HG03571 (cell line): ENCODE measurements around the gene STRAP.
"Not testable (repeated sequence)": the region's sequence is repeated elsewhere in the genome, so short reads cannot be mapped to it uniquely, and the experiment has no call there.

Experiments
- ATAC-seq: cut with Tn5 transposase; IDR thresholded peaks from one replicate; pipeline ENCODE4 v1.9.1; 2021; ENCODE audit not compliant: unreplicated experiment

Gene STRAP

DNA sequence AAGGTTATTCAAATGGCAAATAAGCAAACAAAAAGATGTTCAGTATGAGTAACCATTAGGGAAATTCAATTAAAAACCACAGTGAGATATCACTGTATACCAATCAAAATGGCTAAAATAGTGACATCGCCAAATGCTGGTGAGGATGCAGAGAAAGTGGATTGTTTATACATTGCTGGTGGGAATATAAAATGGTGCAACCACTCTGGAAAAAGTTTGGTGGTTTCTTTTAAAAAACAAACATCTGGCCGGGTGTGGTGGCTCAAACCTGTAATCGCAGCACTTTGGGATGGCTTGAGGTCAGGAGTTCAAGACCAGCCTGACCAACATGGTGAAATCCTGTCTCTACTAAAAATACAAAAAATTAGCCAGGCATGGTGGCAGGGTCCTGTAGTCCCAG lies 14.0 kb upstream of the STRAP start:
- ATAC-seq: no peak

- ATAC-seq: no peak
These were observed 8.6 kb upstream of the STRAP start for GRCh38 chr12:15873556-15873955.

DNA sequence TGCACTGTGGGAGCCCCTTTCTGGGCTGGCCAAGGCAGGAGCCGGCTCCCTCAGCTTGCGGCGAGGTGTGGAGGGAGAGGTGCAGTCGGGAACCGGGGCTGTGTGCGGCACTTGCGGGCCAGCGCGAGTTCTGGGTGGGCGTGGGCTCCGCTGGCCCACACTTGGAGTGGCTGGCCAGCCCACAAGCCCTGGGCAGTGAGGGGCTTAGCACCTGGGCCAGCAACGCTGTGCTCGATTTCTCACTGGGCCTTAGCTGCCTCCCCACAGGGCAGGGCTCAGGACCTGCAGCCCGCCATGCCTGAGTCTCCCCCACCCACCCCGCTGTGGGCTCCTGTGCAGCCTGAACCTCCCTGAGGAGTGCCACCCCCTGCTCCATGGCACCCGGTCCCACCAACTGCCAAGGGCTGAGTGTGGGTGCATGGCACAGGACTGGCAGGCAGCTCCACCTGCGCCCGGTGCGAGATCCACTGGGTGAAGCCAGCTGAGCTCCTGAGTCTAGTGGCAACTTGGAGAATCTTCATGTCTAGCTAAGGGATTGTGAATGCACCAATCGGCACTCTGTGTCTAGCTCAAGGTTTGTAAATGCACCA lies 7.5 kb upstream of the STRAP start:
- ATAC-seq: not testable (repeated sequence)

GRCh38 chr12:15875863-15876262 lies 6.3 kb upstream of the STRAP start:
- no peak for ATAC-seq

DNA sequence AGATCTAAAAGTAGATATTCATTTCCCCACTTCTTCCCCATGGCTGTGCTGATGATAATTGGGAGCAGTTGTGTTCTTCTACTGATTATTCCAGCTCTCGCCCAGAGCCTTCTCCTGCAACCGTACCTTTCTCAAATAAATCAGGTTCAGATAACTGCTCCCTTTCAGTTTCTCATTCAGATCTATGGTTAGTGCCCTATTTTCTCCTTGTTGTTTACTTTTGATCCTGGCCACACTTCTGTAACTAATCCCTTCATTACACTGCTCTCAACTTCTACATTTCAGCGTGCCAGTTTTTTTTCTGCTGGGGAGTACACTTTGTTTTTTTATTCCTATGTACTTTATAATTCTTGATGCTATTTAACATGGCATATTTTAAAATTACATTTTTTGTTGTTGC lies 2.8 kb upstream of the STRAP start:
- ATAC-seq: no peak

- no peak for ATAC-seq
These were observed 1.5 kb upstream of the STRAP start for GRCh38 chr12:15880721-15881120.

GRCh38 chr12:15883536-15883935 lies 1.3 kb downstream of the STRAP start:
- ATAC-seq: no peak

- ATAC-seq: no peak
These were observed 4.3 kb downstream of the STRAP start for GRCh38 chr12:15886372-15887042.

DNA sequence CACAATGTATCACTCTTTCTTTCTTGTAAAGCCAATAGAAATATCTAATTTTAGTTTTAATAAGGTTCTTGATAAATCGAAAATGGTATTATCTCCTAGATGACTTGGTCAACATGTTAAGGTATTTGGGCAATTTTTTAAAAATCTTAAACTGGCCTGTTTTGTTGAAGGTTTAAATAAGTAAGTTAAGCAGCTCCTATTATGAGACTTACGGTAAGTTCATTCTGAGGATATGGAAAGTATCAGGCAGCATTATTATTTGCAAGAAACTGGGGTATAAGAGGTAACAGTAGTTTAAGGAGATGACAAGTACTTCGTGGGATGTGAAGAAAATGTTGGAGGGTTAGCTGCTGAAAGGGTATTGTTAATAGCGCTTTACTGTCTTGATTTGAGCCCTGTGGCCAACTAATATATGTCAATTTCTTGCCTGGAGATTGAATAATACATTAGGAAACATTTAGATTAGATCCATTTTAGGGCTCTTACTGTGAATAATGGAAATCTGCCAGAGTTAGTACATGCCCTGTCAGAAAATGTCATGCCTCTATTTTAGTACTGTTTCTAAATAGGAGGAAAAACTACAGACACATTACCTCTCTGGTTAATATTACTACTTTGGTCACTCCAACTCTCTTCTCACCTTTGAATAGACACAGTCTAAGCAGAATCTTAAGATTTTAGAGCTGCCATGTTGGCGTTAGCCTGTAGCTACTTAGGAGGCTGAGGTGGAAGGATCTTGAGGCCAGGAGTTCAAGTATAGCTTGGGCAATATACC lies 5.0 kb downstream of the STRAP start:
- ATAC-seq: no peak

DNA sequence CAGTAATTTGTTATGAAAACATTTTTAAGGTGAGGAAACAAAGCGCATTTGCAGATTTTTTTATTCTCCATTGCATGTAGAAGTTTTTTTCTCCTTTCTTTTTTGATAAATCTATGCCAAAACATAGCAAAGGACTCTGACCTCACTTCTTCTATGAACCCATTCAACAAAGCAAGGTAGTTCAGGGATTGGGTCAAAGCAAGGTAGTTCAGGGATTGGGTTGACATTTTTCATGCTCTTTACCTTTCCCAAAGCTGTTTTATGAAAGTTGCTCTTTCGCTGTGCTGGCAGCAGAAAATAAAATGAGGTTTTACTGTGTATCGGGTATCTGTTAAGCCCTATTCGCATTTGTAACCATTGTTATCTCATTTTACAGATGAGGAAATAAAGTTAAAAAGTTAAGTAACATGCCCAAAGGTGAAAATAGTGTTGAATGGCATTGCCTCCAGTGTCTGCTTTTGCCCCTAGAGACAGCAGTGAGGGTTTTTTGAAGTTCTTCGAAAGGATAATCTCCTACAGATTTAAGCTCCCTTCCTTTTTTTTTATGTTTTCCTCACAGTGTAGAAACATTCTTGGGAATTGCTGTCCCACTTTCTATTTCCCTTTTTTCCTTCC lies 10.6 kb downstream of the STRAP start:
- no peak for ATAC-seq

DNA sequence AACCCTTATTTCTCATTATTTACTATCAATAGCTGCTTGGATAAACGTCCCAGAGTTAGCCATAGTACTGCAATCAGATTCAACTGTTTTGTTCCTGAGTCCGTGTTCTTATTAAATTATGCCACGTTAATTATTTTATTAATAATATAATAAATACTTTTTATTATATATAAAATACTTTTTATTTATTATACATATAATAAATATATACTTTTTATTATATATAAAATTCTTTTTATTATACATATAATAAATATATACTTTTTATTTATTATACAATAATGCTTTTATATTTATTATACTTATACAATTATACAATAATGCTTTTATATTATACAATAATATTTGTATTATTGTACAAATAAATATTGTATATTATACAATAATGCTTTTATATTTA lies 11.1 kb downstream of the STRAP start:
- ATAC-seq: no peak

GRCh38 chr12:15896867-15897266 lies 14.7 kb downstream of the STRAP start:
- no peak for ATAC-seq

- ATAC-seq: no peak
These were observed 15.2 kb downstream of the STRAP start for GRCh38 chr12:15897433-15897832.

DNA sequence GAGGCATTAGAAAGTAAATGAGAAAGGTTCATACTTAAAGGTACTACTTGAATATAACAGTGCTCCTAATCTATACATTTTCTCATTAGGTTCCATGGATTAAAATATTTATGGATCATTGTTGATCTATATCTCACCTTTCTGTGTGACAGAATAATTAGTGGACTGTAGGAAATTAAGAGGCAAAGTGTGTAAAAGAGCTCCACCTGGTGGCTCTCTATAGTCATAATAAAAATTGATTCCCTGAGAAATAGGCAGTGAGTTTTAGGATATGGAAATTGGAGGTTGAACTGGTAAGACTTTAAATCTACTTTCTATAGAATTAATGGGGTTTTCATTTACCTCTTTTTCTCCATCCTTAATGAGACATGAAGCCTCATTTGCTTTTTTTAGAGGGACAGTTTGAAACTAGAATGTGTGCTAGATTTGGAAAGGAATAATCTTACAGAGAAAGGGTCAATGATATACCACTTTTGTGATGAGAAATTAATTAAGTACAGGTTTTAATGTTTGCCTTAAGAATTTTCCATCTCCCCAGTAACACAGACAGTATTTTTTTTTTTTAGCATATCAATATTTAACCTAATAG lies 17.2 kb downstream of the STRAP start:
- no peak for ATAC-seq

- no peak for ATAC-seq
These were observed 22.3 kb downstream of the STRAP start for GRCh38 chr12:15904378-15904920.

DNA sequence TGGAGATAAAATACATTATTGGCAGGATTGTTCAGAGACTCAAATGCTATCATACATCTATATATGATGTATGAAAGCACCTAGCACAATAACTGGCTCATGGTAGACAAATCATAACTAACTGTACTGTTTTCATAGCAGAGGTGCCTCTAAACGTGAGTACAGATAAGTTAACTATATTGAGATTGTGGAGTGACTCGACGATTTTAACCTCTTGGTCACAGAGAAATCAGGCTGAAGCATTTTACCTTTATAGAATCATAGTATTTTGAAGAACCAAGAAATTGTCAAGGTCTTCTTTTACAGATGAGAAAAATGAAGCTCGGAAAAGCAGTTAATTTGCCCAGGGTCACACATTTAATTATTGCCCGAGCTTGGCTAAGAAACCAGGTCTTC lies 28.3 kb downstream of the STRAP start:
- no peak for ATAC-seq

- peak; percentile 94 for ATAC-seq
These were observed 28.9 kb downstream of the STRAP start, which contains the start of gene DERA for GRCh38 chr12:15910864-15911721. DERA (plus strand) TSS chr12:15911332; CDS start chr12:15911384, 52 bp downstream.

DNA sequence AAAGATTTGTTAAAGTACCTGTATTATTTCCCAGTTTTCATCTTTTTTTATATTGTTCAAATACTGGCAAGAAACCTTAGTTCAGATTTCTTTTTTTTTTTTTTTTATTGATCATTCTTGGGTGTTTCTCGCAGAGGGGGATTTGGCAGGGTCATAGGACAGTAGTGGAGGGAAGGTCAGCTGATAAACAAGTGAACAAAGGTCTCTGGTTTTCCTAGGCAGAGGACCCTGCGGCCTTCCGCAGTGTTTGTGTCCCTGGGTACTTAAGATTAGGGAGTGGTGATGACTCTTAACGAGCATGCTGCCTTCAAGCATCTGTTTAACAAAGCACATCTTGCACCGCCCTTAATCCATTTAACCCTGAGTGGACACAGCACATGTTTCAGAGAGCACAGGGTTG lies 29.7 kb downstream of the STRAP start:
- ATAC-seq: not testable (repeated sequence)

GRCh38 chr12:15914131-15914530 lies 31.9 kb downstream of the STRAP start:
- ATAC-seq: not testable (repeated sequence)

- ATAC-seq: no peak
These were observed 35.9 kb downstream of the STRAP start for GRCh38 chr12:15918066-15918465.
